ENCODE data around the gene CHRM1.
A peak's percentile ranks its signal among the peaks of the same experiment; 100 is the strongest.

Gene CHRM1

DNA sequence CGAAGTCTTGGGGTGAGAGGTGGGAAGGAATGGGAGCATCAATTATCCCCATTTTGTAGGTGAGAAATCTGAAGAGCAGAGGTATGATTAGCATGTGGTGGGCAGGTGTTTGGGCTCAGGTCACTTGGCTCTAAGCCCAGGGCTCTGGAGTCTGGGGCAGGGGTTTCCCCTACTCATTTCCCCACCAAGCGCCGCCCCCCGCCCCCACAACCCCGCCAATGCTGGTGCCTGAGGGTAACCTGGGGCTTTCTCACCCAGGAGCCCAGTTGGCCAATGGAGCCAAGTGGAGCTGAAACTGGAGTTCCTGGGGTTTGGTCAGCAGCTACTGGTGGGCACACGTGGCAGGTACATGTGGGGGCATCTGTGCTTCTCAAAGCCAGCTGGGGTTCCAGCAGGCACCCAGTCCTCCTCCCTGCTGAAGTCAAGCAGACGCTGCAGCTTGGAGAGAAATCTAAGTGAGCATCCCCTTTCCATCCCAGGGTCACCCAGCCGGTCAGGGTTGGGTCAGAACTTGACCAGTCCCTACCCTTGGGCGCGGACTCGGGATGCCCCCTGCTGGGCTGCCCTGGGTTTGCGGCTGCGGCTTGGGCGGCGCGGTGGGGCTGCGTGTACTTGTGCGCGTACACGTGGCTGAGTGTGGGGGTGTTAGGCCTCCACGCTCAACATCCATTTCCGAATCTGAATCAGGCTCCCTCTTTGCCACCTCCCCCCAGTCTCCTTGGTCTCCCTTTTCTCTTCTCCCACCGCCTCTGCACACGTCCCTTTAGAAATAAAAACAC is 1.7 kb upstream of the CHRM1 start (continued):
- TF ChIP-seq HOXC10 (CRISPR knock-in tag; IDR thresholded peaks at IDR 0.05) (0 out of 2 replicates have a peak, but pooled peaks have one; percentile 29), ZNF610 (tag by site-specific recombination; IDR thresholded peaks at IDR 0.05; ENCODE audit: borderline replicate concordance) (no peak), ZIC2 (tag by site-specific recombination; IDR thresholded peaks at IDR 0.05) (no peak), ZNF302 (tag by site-specific recombination; IDR thresholded peaks at IDR 0.05; ENCODE audit: low read depth) (no peak), SETDB1 (IDR thresholded peaks at IDR 0.05; ENCODE audit: insufficient read length, low read length) (no peak), ZBTB20 (tag by site-specific recombination; IDR thresholded peaks at IDR 0.05) (no peak), ZNF510 (tag by site-specific recombination; IDR thresholded peaks at IDR 0.05; ENCODE audit: insufficient replicate concordance) (no peak), ZNF621 (tag by site-specific recombination; IDR thresholded peaks at IDR 0.05) (no peak)
- TF ChIP-seq, protein P1, sequence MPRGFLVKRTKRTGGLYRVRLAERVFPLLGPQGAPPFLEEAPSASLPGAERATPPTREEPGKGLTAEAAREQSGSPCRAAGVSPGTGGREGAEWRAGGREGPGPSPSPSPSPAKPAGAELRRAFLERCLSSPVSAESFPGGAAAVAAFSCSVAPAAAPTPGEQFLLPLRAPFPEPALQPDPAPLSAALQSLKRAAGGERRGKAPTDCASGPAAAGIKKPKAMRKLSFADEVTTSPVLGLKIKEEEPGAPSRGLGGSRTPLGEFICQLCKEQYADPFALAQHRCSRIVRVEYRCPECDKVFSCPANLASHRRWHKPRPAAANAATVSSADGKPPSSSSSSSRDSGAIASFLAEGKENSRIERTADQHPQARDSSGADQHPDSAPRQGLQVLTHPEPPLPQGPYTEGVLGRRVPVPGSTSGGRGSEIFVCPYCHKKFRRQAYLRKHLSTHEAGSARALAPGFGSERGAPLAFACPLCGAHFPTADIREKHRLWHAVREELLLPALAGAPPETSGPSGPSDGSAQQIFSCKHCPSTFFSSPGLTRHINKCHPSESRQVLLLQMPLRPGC (tag by site-specific recombination; IDR thresholded peaks at IDR 0.05): no peak
- TF ChIP-seq, protein P2, sequence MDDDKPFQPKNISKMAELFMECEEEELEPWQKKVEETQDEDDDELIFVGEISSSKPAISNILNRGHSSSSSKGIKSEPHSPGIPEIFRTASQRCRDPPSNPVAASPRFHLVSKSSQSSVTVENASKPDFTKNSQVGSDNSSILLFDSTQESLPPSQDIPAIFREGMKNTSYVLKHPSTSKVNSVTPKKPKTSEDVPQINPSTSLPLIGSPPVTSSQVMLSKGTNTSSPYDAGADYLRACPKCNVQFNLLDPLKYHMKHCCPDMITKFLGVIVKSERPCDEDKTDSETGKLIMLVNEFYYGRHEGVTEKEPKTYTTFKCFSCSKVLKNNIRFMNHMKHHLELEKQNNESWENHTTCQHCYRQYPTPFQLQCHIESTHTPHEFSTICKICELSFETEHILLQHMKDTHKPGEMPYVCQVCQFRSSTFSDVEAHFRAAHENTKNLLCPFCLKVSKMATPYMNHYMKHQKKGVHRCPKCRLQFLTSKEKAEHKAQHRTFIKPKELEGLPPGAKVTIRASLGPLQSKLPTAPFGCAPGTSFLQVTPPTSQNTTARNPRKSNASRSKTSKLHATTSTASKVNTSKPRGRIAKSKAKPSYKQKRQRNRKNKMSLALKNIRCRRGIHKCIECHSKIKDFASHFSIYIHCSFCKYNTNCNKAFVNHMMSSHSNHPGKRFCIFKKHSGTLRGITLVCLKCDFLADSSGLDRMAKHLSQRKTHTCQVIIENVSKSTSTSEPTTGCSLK (tag by site-specific recombination; IDR thresholded peaks at IDR 0.05): no peak
- TF ChIP-seq, protein P3, sequence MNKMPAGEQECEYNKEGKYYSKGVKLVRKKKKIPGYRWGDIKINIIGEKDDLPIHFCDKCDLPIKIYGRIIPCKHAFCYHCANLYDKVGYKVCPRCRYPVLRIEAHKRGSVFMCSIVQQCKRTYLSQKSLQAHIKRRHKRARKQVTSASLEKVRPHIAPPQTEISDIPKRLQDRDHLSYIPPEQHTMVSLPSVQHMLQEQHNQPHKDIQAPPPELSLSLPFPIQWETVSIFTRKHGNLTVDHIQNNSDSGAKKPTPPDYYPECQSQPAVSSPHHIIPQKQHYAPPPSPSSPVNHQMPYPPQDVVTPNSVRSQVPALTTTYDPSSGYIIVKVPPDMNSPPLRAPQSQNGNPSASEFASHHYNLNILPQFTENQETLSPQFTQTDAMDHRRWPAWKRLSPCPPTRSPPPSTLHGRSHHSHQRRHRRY (tag by site-specific recombination; IDR thresholded peaks at IDR 0.05): no peak

DNA sequence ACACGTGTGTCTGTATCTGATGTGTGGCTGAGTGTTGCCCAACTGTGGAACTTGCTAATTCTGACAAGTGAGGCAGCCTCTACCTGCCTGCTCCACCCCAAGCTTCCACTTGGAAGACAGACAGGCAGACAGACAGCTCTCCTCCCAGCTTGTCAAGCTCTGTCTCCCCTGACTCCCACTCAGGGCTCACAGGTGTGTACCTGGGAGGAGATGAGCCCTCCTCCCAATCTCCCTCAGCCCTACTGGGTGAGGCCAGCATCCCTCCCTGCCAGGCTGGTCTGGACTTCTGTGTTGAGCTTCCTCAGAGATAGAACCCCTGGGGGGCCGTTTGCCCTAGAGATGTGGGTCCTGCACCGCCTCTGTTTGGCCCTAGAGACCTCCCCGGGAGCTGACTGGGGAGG is 1.0 kb upstream of the CHRM1 start:
- POLR2A ChIA-PET: interaction anchor here (0.6 to 1.6 kb wide), 4 partner anchors 45 to 98 kb away, joined by 3 to 7 read pairs (median 4); no protein-coding TSS in a partner anchor
- CTCF ChIA-PET: interaction anchor here (0.5 to 1.7 kb wide), 10 partner anchors 9 to 847 kb away, joined by 3 to 7 read pairs (median 4); no protein-coding TSS in a partner anchor
- H3K27ac ChIP-seq (ENCODE audit: extremely low read depth, low read depth, low read length): no peak overlapping the region
- no peak overlapping the region for H3K4me3 ChIP-seq (ENCODE audit: low read depth, low read length)
- TF ChIP-seq ZNF335 (tag by site-specific recombination; conservative IDR thresholded peaks at IDR 0.05) (0 out of 2 replicates have a peak, but pooled peaks have one; percentile 8), SETDB1 (IDR thresholded peaks at IDR 0.05; ENCODE audit: insufficient read length, low read length) (no peak), GLIS1 (tag by site-specific recombination; IDR thresholded peaks at IDR 0.05) (peak; percentile 88), SCRT2 (tag by site-specific recombination; IDR thresholded peaks at IDR 0.05) (peak; percentile 6; the same call in 1 of the 2 replicates), ZNF549 (tag by site-specific recombination; IDR thresholded peaks at IDR 0.05) (no peak)
- H3K9me3 ChIP-seq (ENCODE audit: control insufficient read depth, insufficient read depth, low read depth, low read length): no peaks in the 10 kb centered on the region
- H3K4me1 ChIP-seq (ENCODE audit: control insufficient read depth, insufficient read depth, low read length): peaks cover 4% of the 10 kb centered on the region; the same call in 1 of the 2 replicates
- no peaks in the 10 kb centered on the region for H3K36me3 ChIP-seq (ENCODE audit: control insufficient read depth in 2 of 2, insufficient read depth in 1 of 2, low read length in 2 of 2)

DNA sequence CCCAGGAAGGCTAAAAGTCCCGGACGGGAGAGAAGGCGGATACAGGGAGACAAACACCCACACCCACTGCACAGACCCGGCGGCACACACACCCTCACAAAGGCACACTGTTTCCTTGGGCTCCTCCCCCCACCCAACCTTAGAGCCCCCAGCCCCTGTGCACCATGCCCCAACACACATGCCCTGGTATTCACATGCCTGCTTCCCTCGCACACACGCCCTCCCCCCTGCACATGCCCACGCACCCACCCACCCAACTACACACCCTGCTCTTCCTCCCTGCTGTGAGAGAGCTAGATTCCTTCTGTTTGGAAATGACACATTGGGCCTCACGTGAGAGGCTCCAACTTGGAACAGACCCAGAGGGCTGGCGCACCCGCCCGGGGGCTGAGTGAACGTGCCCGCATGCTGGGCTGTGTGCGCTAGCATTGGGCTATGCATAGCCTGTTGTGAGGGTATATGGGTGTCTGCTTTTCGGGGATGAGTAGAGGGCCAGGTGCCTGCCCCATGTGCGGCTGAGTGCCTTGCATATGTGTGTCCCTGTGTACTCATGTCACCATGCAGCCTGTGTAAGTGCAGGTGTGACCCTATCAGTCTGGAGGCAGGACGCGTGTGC is 518 bp upstream of the CHRM1 start:
- Histone ChIP-seq H3K27ac (ENCODE audit: extremely low read depth, low read depth, low read length) (no peak overlapping the region), H3K36me3 (ENCODE audit: control insufficient read depth in 2 of 2, insufficient read depth in 1 of 2, low read length in 2 of 2) (no peaks in the 10 kb centered on the region), H3K4me3 (ENCODE audit: low read depth, low read length) (no peak overlapping the region), H3K9me3 (ENCODE audit: control insufficient read depth, insufficient read depth, low read depth, low read length) (no peaks in the 10 kb centered on the region), H3K4me1 (ENCODE audit: control insufficient read depth, insufficient read depth, low read length) (peaks cover 4% of the 10 kb centered on the region; the same call in 1 of the 2 replicates)
- ChIA-PET CTCF (interaction anchor here (0.9 to 1.7 kb wide), 7 partner anchors 10 to 99 kb away, joined by 3 to 10 read pairs (median 6); no protein-coding TSS in a partner anchor), POLR2A (interaction anchor here (0.6 to 1.6 kb wide), 4 partner anchors 45 to 99 kb away, joined by 3 to 7 read pairs (median 4); no protein-coding TSS in a partner anchor)
- TF ChIP-seq, protein P4, sequence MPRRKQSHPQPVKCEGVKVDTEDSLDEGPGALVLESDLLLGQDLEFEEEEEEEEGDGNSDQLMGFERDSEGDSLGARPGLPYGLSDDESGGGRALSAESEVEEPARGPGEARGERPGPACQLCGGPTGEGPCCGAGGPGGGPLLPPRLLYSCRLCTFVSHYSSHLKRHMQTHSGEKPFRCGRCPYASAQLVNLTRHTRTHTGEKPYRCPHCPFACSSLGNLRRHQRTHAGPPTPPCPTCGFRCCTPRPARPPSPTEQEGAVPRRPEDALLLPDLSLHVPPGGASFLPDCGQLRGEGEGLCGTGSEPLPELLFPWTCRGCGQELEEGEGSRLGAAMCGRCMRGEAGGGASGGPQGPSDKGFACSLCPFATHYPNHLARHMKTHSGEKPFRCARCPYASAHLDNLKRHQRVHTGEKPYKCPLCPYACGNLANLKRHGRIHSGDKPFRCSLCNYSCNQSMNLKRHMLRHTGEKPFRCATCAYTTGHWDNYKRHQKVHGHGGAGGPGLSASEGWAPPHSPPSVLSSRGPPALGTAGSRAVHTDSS (tag by site-specific recombination; IDR thresholded peaks at IDR 0.05): no peak
- TF ChIP-seq ZBTB8A (tag by site-specific recombination; IDR thresholded peaks at IDR 0.05): peak; percentile 92
- TF ChIP-seq, protein P5, sequence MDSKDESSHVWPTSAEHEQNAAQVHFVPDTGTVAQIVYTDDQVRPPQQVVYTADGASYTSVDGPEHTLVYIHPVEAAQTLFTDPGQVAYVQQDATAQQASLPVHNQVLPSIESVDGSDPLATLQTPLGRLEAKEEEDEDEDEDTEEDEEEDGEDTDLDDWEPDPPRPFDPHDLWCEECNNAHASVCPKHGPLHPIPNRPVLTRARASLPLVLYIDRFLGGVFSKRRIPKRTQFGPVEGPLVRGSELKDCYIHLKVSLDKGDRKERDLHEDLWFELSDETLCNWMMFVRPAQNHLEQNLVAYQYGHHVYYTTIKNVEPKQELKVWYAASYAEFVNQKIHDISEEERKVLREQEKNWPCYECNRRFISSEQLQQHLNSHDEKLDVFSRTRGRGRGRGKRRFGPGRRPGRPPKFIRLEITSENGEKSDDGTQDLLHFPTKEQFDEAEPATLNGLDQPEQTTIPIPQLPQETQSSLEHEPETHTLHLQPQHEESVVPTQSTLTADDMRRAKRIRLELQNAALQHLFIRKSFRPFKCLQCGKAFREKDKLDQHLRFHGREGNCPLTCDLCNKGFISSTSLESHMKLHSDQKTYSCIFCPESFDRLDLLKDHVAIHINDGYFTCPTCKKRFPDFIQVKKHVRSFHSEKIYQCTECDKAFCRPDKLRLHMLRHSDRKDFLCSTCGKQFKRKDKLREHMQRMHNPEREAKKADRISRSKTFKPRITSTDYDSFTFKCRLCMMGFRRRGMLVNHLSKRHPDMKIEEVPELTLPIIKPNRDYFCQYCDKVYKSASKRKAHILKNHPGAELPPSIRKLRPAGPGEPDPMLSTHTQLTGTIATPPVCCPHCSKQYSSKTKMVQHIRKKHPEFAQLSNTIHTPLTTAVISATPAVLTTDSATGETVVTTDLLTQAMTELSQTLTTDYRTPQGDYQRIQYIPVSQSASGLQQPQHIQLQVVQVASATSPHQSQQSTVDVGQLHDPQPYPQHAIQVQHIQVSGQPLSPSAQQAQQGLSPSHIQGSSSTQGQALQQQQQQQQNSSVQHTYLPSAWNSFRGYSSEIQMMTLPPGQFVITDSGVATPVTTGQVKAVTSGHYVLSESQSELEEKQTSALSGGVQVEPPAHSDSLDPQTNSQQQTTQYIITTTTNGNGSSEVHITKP (tag by site-specific recombination; IDR thresholded peaks at IDR 0.05): peak; percentile 62
- TF ChIP-seq ZNF555 (tag by site-specific recombination; conservative IDR thresholded peaks at IDR 0.05): no peak
